Measurements from ENCODE around the gene INPPL1. TPM values are rescaled to one million over a fixed set of nuclear protein-coding genes. Genes with fewer than 3 reads are reported as not detected.

INPPL1 gene
- total RNA-seq, 2 experiments from 2014 or later = 75.9 to 78.4 TPM

DNA sequence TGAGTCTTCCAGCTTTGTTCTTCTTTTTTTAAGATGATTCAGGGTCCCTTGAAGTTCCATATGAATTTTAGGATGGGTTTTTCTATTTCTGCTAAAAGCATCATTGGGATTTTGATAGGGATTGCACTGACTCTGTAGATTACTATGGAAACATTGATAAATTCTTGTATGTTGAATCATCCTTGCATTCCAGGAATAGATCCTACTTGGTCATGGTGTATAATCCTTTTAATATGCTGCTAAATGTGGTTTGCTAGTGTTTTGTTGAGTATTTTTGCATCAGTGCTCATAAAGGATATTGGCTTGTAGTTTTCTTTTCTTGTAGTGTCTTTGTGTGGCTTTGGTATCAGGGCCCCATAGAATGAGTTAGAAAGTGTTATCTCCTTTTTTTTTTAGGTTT is 54.3 kb downstream of the INPPL1 start:
- CTCF ChIA-PET = no interaction called here
- ATAC-seq = no peak
- Mint-ChIP-seq H3K27me3 (peaks cover 34% of the 10 kb centered on the region), H3K27ac (no peak overlapping the region), H3K4me1 (ENCODE audit: low read depth) (no peaks in the 10 kb centered on the region), H3K36me3 (ENCODE audit: low read depth) (no peaks in the 10 kb centered on the region), H3K9me3 (no peaks in the 10 kb centered on the region), H3K4me3 (no peak overlapping the region)
- DNase-seq = no peak
- POLR2A ChIA-PET = no interaction called here
- intact Hi-C loops (cut with micrococcal nuclease) = no loop called here
- TF ChIP-seq, protein P1, sequence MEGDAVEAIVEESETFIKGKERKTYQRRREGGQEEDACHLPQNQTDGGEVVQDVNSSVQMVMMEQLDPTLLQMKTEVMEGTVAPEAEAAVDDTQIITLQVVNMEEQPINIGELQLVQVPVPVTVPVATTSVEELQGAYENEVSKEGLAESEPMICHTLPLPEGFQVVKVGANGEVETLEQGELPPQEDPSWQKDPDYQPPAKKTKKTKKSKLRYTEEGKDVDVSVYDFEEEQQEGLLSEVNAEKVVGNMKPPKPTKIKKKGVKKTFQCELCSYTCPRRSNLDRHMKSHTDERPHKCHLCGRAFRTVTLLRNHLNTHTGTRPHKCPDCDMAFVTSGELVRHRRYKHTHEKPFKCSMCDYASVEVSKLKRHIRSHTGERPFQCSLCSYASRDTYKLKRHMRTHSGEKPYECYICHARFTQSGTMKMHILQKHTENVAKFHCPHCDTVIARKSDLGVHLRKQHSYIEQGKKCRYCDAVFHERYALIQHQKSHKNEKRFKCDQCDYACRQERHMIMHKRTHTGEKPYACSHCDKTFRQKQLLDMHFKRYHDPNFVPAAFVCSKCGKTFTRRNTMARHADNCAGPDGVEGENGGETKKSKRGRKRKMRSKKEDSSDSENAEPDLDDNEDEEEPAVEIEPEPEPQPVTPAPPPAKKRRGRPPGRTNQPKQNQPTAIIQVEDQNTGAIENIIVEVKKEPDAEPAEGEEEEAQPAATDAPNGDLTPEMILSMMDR (IDR thresholded peaks at IDR 0.05) = no peak

GRCh38 chr11:72280037-72280436 is 55.5 kb downstream of the INPPL1 start:
- intact Hi-C loops (cut with micrococcal nuclease) = no loop called here
- TF ChIP-seq, protein P1 (IDR thresholded peaks at IDR 0.05) = no peak
- ATAC-seq (no peak), DNase-seq (no peak)
- CTCF ChIA-PET = no interaction called here
- no peaks in the 10 kb centered on the region for H3K9me3 Mint-ChIP-seq
- H3K4me3 Mint-ChIP-seq = no peak overlapping the region
- peaks cover 30% of the 10 kb centered on the region for H3K27me3 Mint-ChIP-seq
- POLR2A ChIA-PET = no interaction called here
- no peaks in the 10 kb centered on the region for H3K4me1 Mint-ChIP-seq (ENCODE audit: low read depth)
- no peak overlapping the region for H3K27ac Mint-ChIP-seq
- no peaks in the 10 kb centered on the region for H3K36me3 Mint-ChIP-seq (ENCODE audit: low read depth)

GRCh38 chr11:72280726-72281315 is 56.3 kb downstream of the INPPL1 start:
- no peaks in the 10 kb centered on the region for H3K36me3 Mint-ChIP-seq (ENCODE audit: low read depth)
- H3K4me1 Mint-ChIP-seq (ENCODE audit: low read depth) = no peaks in the 10 kb centered on the region
- no peak overlapping the region for H3K27ac Mint-ChIP-seq
- H3K4me3 Mint-ChIP-seq = no peak overlapping the region
- ATAC-seq = no peak
- ChIA-PET CTCF (no interaction called here), POLR2A (no interaction called here)
- peaks cover 28% of the 10 kb centered on the region for H3K27me3 Mint-ChIP-seq
- H3K9me3 Mint-ChIP-seq = no peaks in the 10 kb centered on the region
- DNase-seq = no peak
- TF ChIP-seq, protein P1 (IDR thresholded peaks at IDR 0.05) = no peak
- intact Hi-C loops (cut with micrococcal nuclease) = no loop called here

DNA sequence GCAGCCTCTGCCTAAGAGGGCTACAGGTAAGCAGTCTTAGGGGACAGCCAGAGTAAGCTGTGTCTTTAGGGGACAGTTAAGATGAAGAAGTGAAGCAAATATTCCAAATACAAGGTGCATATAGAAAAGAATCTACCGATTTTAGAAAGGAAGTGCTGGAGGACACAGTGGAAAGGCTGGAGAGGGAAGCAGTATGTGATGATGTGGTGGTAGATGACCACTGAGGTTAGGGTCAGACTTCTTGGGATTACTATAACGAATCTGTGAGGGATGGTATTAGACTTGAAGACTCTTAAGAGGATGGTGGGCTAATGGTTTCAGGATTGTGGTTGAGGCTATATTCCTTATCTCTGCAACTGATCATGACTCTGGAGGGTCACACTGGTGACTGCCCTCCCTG is 59.4 kb downstream of the INPPL1 start:
- intact Hi-C loops (cut with micrococcal nuclease) = no loop called here
- Mint-ChIP-seq H3K4me3 (no peak overlapping the region), H3K27me3 (peaks cover 21% of the 10 kb centered on the region), H3K4me1 (ENCODE audit: low read depth) (no peaks in the 10 kb centered on the region), H3K27ac (no peak overlapping the region), H3K9me3 (no peaks in the 10 kb centered on the region), H3K36me3 (ENCODE audit: low read depth) (no peaks in the 10 kb centered on the region)
- DNase-seq (no peak), ATAC-seq (no peak)
- ChIA-PET POLR2A (no interaction called here), CTCF (no interaction called here)
- TF ChIP-seq, protein P1 (IDR thresholded peaks at IDR 0.05) = no peak

GRCh38 chr11:72287293-72287692 is 62.7 kb downstream of the INPPL1 start:
- intact Hi-C loops (cut with micrococcal nuclease) = no loop called here
- ChIA-PET POLR2A (no interaction called here), CTCF (interaction anchor here (1.1 to 2.5 kb wide), 2 partner anchors 143 to 160 kb away, joined by 4 to 17 read pairs; no protein-coding TSS in a partner anchor)
- Mint-ChIP-seq H3K36me3 (ENCODE audit: low read depth) (peaks cover 1% of the 10 kb centered on the region), H3K27ac (no peak overlapping the region), H3K4me3 (no peak overlapping the region), H3K4me1 (ENCODE audit: low read depth) (no peaks in the 10 kb centered on the region), H3K9me3 (no peaks in the 10 kb centered on the region), H3K27me3 (peaks cover 12% of the 10 kb centered on the region)
- TF ChIP-seq, protein P1 (IDR thresholded peaks at IDR 0.05) = no peak
- DNase-seq (no peak), ATAC-seq (no peak)

Other genes starting within 250 kb of the INPPL1 start
- gene IL18BP, start 225.9 kb upstream of the INPPL1 start, total RNA-seq = 1 to 10 TPM; 7.8 to 8.2 TPM
- 100 to 1,000 TPM; 165 to 169 TPM for gene NUMA1, start 144.2 kb upstream of the INPPL1 start, total RNA-seq
- 1 to 10 TPM; 7.0 to 7.7 TPM for gene LRRC51, start 143.9 kb upstream of the INPPL1 start, total RNA-seq
- gene LAMTOR1, start 121.5 kb upstream of the INPPL1 start, total RNA-seq = 10 to 100 TPM; 50.3 to 52.4 TPM
- not detected for gene TOMT, start 118.8 kb upstream of the INPPL1 start, total RNA-seq
- gene ANAPC15, start 112.1 kb upstream of the INPPL1 start, total RNA-seq = 10 to 100 TPM; 66.0 to 67.4 TPM
- not detected for gene FOLR3, start 89.0 kb upstream of the INPPL1 start, total RNA-seq
- not detected for gene FOLR1, start 32.6 kb upstream of the INPPL1 start, total RNA-seq
- gene FOLR2, start 8.0 kb upstream of the INPPL1 start, total RNA-seq = not detected
- gene PHOX2A, start 19.4 kb downstream of the INPPL1 start, total RNA-seq = not detected
- gene CLPB, start 209.8 kb downstream of the INPPL1 start, total RNA-seq = 10 to 100 TPM; 37.0 to 37.2 TPM